HepG2 (cell line): ENCODE data around the gene PROC. TPM values are rescaled to one million over a fixed set of nuclear protein-coding genes. Genes with fewer than 3 reads are reported as not detected.

Experiments
- ATAC-seq: fragments of 200-7000 bp; cut with Tn5 transposase; 3 replicates; pipeline ENCODE4 v1.9.1; 2020; ENCODE audit warnings: mild to moderate bottlenecking, moderate library complexity
- BruUV-seq: library from RNA; stranded (reverse); fragments of 400-500 nt; replicated peaks from 2 replicates; lab custom pipeline; 2021; lab: Mats Ljungman, UMichigan
- CTCF ChIA-PET: fragments of 300-600 bp; formaldehyde crosslinking; extraction: SDS; loops from one replicate; lab custom pipeline; 2021; ENCODE audit warnings: low total read pairs, inconsistent platforms, low intra/inter-chr PET ratio; lab: Yijun Ruan, JAX
- POLR2A ChIA-PET: fragments of 350-600 bp; sonication (Branson Sonifier 250); formaldehyde crosslinking; loops from one replicate; lab custom pipeline; 2020; ENCODE audit warnings: antibody characterized with exemption, inconsistent platforms; lab: Yijun Ruan, JAX
- DNase-seq: peaks from one replicate; pipeline ENCODE4 v3.0.0-alpha.2; 2015; ENCODE audit warnings: low spot score
- FAIRE-seq: peaks from 3 replicates; lab custom pipeline; 2011; peaks lifted over from hg19 to GRCh38; lab: Jason Lieb, UNC
- H2AFZ ChIP-seq: one replicate; pipeline ENCODE4 v1.6.1; 2011; ENCODE audit warnings: low read length, inconsistent platforms
- H3K27ac ChIP-seq: fragments of 300-600 bp; 3 replicates; pipeline ENCODE4 v1.8.0; 2011; ENCODE audit warnings: mixed run types, mild to moderate bottlenecking, mixed read lengths, low read length, inconsistent platforms; ENCODE audit not compliant: insufficient read depth; ENCODE audit errors: extremely low read length
- H3K27me3 ChIP-seq, 2 experiments: fragments of 200-600 bp in 1 of 2; 2 replicates in 1 of 2; 3 replicates in 1 of 2; pipeline versions ENCODE4 v1.6.0 to v1.8.0; 2011; ENCODE audit warnings: low read length in 2 of 2, mild to moderate bottlenecking in 2 of 2, moderate library complexity in 2 of 2, inconsistent platforms in 1 of 2; ENCODE audit not compliant: insufficient read depth in 2 of 2, control insufficient read depth in 1 of 2
- H3K36me3 ChIP-seq, 2 experiments: fragments of 200-600 bp in 1 of 2; replicated peaks in 1 of 2; 2 replicates in 1 of 2; 3 replicates in 1 of 2; pipeline versions ENCODE4 v1.5.1 to v1.8.0; 2011; ENCODE audit warnings: low read length in 2 of 2, inconsistent platforms in 1 of 2; ENCODE audit not compliant: insufficient read depth in 2 of 2, control insufficient read depth in 1 of 2
- H3K4me1 ChIP-seq: 2 replicates; pipeline ENCODE4 v1.5.1; 2012; ENCODE audit warnings: low read length, inconsistent platforms; ENCODE audit not compliant: insufficient read depth
- H3K4me2 ChIP-seq: 2 replicates; pipeline ENCODE4 v1.6.0; 2011; ENCODE audit warnings: low read depth, low read length, inconsistent platforms
- H3K4me3 ChIP-seq, 3 experiments: fragments of 200-600 bp in 1 of 3; sonication (generic), shearing (Covaris generic) in 1 of 3; replicated peaks in 1 of 3; 2 replicates each; pipeline ENCODE4 v1.5.1; 2011 to 2016; ENCODE audit warnings: low read length in 3 of 3, inconsistent platforms in 2 of 3, low read depth in 2 of 3, mild to moderate bottlenecking in 2 of 3, control low read depth in 1 of 3, mixed read lengths in 1 of 3; ENCODE audit not compliant: insufficient read depth in 1 of 3
- H3K79me2 ChIP-seq: one replicate; pipeline ENCODE4 v1.6.1; 2011; ENCODE audit warnings: low read length, inconsistent platforms; ENCODE audit not compliant: insufficient read depth
- H3K9ac ChIP-seq: 2 replicates; pipeline ENCODE4 v1.6.0; 2011; ENCODE audit warnings: mild to moderate bottlenecking, low read depth, low read length, inconsistent platforms; ENCODE audit not compliant: insufficient read depth
- H3K9me3 ChIP-seq: 2 replicates; pipeline ENCODE4 v1.5.1; 2012; ENCODE audit warnings: mild to moderate bottlenecking, low read length
- H4K20me1 ChIP-seq: 2 replicates; pipeline ENCODE4 v1.6.0; 2011; ENCODE audit warnings: inconsistent platforms, mild to moderate bottlenecking, low read length, moderate library complexity; ENCODE audit not compliant: insufficient read depth
- BCLAF1 ChIP-seq: fragments of 450-650 bp; IDR thresholded peaks from 2 replicates; pipeline ENCODE4 v1.6.1; 2017; ENCODE audit warnings: mild to moderate bottlenecking
- CERS6 ChIP-seq: sonication (generic); formaldehyde crosslinking; IDR thresholded peaks from 2 replicates; pipeline ENCODE4 v1.5.0; 2020; ENCODE audit warnings: missing genetic modification reagents
- ELF3 ChIP-seq: IDR thresholded peaks from 2 replicates; pipeline ENCODE4 v1.6.1; 2016; ENCODE audit warnings: missing genetic modification reagents, missing compliant biosample characterization
- FUBP1 ChIP-seq: sonication (generic); formaldehyde crosslinking; IDR thresholded peaks from 2 replicates; pipeline ENCODE4 v1.5.1; 2020; ENCODE audit warnings: missing genetic modification reagents, mild to moderate bottlenecking, borderline replicate concordance
- GPN1 ChIP-seq: sonication (generic); formaldehyde crosslinking; IDR thresholded peaks from 2 replicates; pipeline ENCODE4 v1.5.1; 2020; ENCODE audit warnings: missing genetic modification reagents, borderline replicate concordance
- KDM5A ChIP-seq: fragments of 200-600 bp; sonication (generic); IDR thresholded peaks from 2 replicates; pipeline ENCODE4 v1.7.0; 2018; ENCODE audit warnings: antibody characterized with exemption, mild to moderate bottlenecking, low read length, borderline replicate concordance
- MLX ChIP-seq: IDR thresholded peaks from 2 replicates; pipeline ENCODE4 v1.6.1; 2016
- MZF1 ChIP-seq: sonication (generic); formaldehyde crosslinking; IDR thresholded peaks from 2 replicates; pipeline ENCODE4 v1.8.1; 2023; ENCODE audit warnings: mild to moderate bottlenecking, missing genetic modification reagents, borderline replicate concordance
- NCOA2 ChIP-seq: sonication (generic); formaldehyde crosslinking; IDR thresholded peaks from 2 replicates; pipeline ENCODE4 v1.8.0; 2022; ENCODE audit warnings: inconsistent platforms
- PRDM10 ChIP-seq: sonication (generic); formaldehyde crosslinking; IDR thresholded peaks from 2 replicates; pipeline ENCODE4 v1.4.0; 2020; ENCODE audit warnings: low read depth, missing genetic modification reagents
- TEAD3 ChIP-seq: optimal IDR thresholded peaks from 2 replicates; pipeline ENCODE3; 2016; ENCODE audit warnings: borderline replicate concordance
- ZMYM3 ChIP-seq: sonication (generic); formaldehyde crosslinking; IDR thresholded peaks from 2 replicates; pipeline ENCODE4 v1.5.1; 2020; ENCODE audit warnings: mild to moderate bottlenecking, missing genetic modification reagents
- ZNF205 ChIP-seq: IDR thresholded peaks from 2 replicates; pipeline ENCODE4 v1.6.1; 2018; ENCODE audit warnings: missing biosample characterization, missing genetic modification reagents
- ZNF292 ChIP-seq: sonication (generic); formaldehyde crosslinking; IDR thresholded peaks from 2 replicates; pipeline ENCODE4 v1.8.1; 2022; ENCODE audit warnings: mild to moderate bottlenecking, low read depth, missing genetic modification reagents, borderline replicate concordance
- ZNF619 ChIP-seq: sonication (generic); formaldehyde crosslinking; IDR thresholded peaks from 2 replicates; pipeline ENCODE4 v1.4.0; 2020; ENCODE audit warnings: mild to moderate bottlenecking, missing genetic modification reagents
- WGBS: methylation state at CpG from one replicate; pipeline ENCODE4 v1.1.6; 2017; ENCODE audit warnings: low lambda C conversion rate; 5-methylcytosine and 5-hydroxymethylcytosine counted together
- in situ Hi-C: cut with HindIII; loops from 2 replicates; pipeline ENCODE4 v1.10.0; 2017; ENCODE audit warnings: low pct_unique_long_range_greater_than_20kb; ENCODE audit not compliant: extremely low pct_ligation_motif_present
- intact Hi-C: fragments of 100-400 bp; cut with micrococcal nuclease; formaldehyde crosslinking; loops from one replicate; pipeline ENCODE4 v1.10.0; 2022; ENCODE audit not compliant: unreplicated experiment
- polyA plus RNA-seq, 8 experiments: library from polyadenylated mRNA; depleted of rRNA in 3 of 8; stranded (reverse) in 7 of 8; unstranded in 1 of 8; fragments of >200 nt; fragmentation: Illumina TruSeq in 4 of 8; extraction: Trizol in 4 of 8; gene quantifications; 2 replicates each; pipeline versions ENCODE4 v1.2.1 to v1.2.3, GENCODE V29; 2011 to 2016; ENCODE audit warnings: low read depth in 4 of 8, missing spikeins in 1 of 8, mixed read lengths in 1 of 8; ENCODE audit not compliant: insufficient read depth in 1 of 8
- total RNA-seq, 5 experiments: library from RNA; depleted of rRNA; stranded (reverse); fragments of >200 nt; fragmentation: Illumina TruSeq; extraction: Trizol; gene quantifications; 2 replicates each; pipeline ENCODE4 v1.2.3, GENCODE V29; 2016; ENCODE audit warnings: low read depth in 1 of 5

PROC gene
- total and polyA plus RNA-seq, 2 of the 13 experiments (the other 11 are each of a cell fraction or from before 2014, with no cell fraction given): 134 to 185 TPM

GRCh38 chr2:127407661-127408003 is 10.6 kb upstream of the PROC start:
- H3K36me3 ChIP-seq: no peaks in the 10 kb centered on the region
- H3K27me3 ChIP-seq: no peaks in the 10 kb centered on the region
- no peaks in the 10 kb centered on the region for H3K79me2 ChIP-seq
- peak; percentile 43 for FAIRE-seq
- in situ Hi-C loops: no loop called here
- ChIA-PET POLR2A (interaction anchor here (0.5 to 2.3 kb wide), 10 partner anchors 8 to 64 kb away, joined by 3 to 48 read pairs (median 6); partner anchors contain the start of gene PROC), CTCF (no interaction called here)
- intact Hi-C loops: loop anchor here (1.0 to 2.0 kb wide), 2 partner anchors 21 to 31 kb away; partner anchors contain the start of gene MAP3K2
- peak overlapping the region; percentile 54 for H3K4me2 ChIP-seq
- WGBS: 5% methylated on average over 6 of the region's 6 CpGs
- H3K27ac ChIP-seq: peak overlapping the region; percentile 59
- no peaks in the 10 kb centered on the region for H3K9me3 ChIP-seq
- H4K20me1 ChIP-seq: no peaks in the 10 kb centered on the region
- peak overlapping the region; percentile 34 for H2AFZ ChIP-seq
- peak; percentile 34 for ATAC-seq
- H3K4me1 ChIP-seq: peaks cover 58% of the 10 kb centered on the region
- H3K4me3 ChIP-seq: peak overlapping the region in 2 of 3 experiments; percentile 38 to 45; a peak in 3 of 6 replicates
- BruUV-seq: no TSS peak
- no peak for DNase-seq
- H3K9ac ChIP-seq: peak overlapping the region; percentile 39; the same call in 1 of the 2 replicates
- TF ChIP-seq BCLAF1: no peak
- no peak for TF ChIP-seq PRDM10 (CRISPR knock-in tag)
- no peak for TF ChIP-seq GPN1 (CRISPR knock-in tag)
- no peak for TF ChIP-seq CERS6 (CRISPR knock-in tag)
- TF ChIP-seq ZNF205 (CRISPR knock-in tag): 0 out of 2 replicates have a peak, but pooled peaks have one; percentile 9
- no peak for TF ChIP-seq FUBP1 (CRISPR knock-in tag)
- TF ChIP-seq ELF3 (CRISPR knock-in tag): no peak
- TF ChIP-seq ZNF619 (CRISPR knock-in tag): no peak
- no peak for TF ChIP-seq ZNF292 (CRISPR knock-in tag)
- TF ChIP-seq MLX (CRISPR knock-in tag): no peak
- peak; percentile 55; the same call in 1 of the 2 replicates for TF ChIP-seq ZMYM3 (CRISPR knock-in tag)
- no peak for TF ChIP-seq MZF1
- no peak for TF ChIP-seq KDM5A
- TF ChIP-seq NCOA2: no peak
- TF ChIP-seq TEAD3 (CRISPR knock-in tag): peak; percentile 31
